Hematopoietic multipotent progenitor cell treated with erythropoietin and hydrocortisone succinate and interleukin-3 and kit ligand, for 6 days (in vitro differentiated cells): ENCODE results near the gene TMEM97.
A peak's percentile ranks its signal among the peaks of the same experiment; 100 is the strongest.
"Not testable (repeated sequence)": the region's sequence is repeated elsewhere in the genome, so short reads cannot be mapped to it uniquely, and the experiment has no call there.

Experiments used
- DNase-seq: peaks from one replicate; pipeline ENCODE4 v3.0.0-alpha.2; 2015

TMEM97 gene

GRCh38 chr17:28318759-28319597 lies at the start of gene TMEM97:
TSS of gene TMEM97 (plus strand) at chr17:28319200. CDS start at chr17:28319240, 40 bp downstream.
- peak; percentile 99 for DNase-seq

GRCh38 chr17:28270055-28270454 lies 48.9 kb upstream of the TMEM97 start:
- no peak for DNase-seq

- DNase-seq: no peak
These were observed 48.1 kb upstream of the TMEM97 start for GRCh38 chr17:28270926-28271325.

- no peak for DNase-seq
These were observed 47.6 kb upstream of the TMEM97 start for GRCh38 chr17:28271431-28271830.

GRCh38 chr17:28272166-28272565 lies 46.8 kb upstream of the TMEM97 start:
- DNase-seq: no peak

- not testable (repeated sequence) for DNase-seq
These were observed 45.7 kb upstream of the TMEM97 start for GRCh38 chr17:28273341-28273740.

GRCh38 chr17:28274591-28275265 lies 44.3 kb upstream of the TMEM97 start:
- no peak for DNase-seq

GRCh38 chr17:28276011-28276410 lies 43.0 kb upstream of the TMEM97 start:
- no peak for DNase-seq

GRCh38 chr17:28279411-28279810 lies 39.6 kb upstream of the TMEM97 start:
- DNase-seq: no peak

- no peak for DNase-seq
These were observed 38.2 kb upstream of the TMEM97 start for GRCh38 chr17:28280826-28281225.

GRCh38 chr17:28282596-28282995 lies 36.4 kb upstream of the TMEM97 start:
- DNase-seq: no peak

GRCh38 chr17:28285965-28286364 lies 33.0 kb upstream of the TMEM97 start:
- no peak for DNase-seq

- DNase-seq: no peak
These were observed 28.3 kb upstream of the TMEM97 start for GRCh38 chr17:28290703-28291102.

- DNase-seq: no peak
These were observed 27.1 kb upstream of the TMEM97 start for GRCh38 chr17:28291780-28292330.

GRCh38 chr17:28292878-28293277 lies 26.1 kb upstream of the TMEM97 start:
- not testable (repeated sequence) for DNase-seq

- no peak for DNase-seq
These were observed 25.0 kb upstream of the TMEM97 start for GRCh38 chr17:28293994-28294393.

- no peak for DNase-seq
These were observed 23.1 kb upstream of the TMEM97 start for GRCh38 chr17:28295677-28296578.

- DNase-seq: no peak
These were observed 20.6 kb upstream of the TMEM97 start for GRCh38 chr17:28298449-28298848.

- no peak for DNase-seq
These were observed 12.0 kb upstream of the TMEM97 start for GRCh38 chr17:28306954-28307401.

- DNase-seq: no peak
These were observed 5.2 kb upstream of the TMEM97 start for GRCh38 chr17:28313841-28314240.

- no peak for DNase-seq
These were observed 2.9 kb upstream of the TMEM97 start for GRCh38 chr17:28315846-28316705.
